ENCODE data around the gene MYOCOS. TPM values are rescaled to one million over a fixed set of nuclear protein-coding genes. Genes with fewer than 3 reads are reported as not detected.
"Not testable (repeated sequence)": the region's sequence is repeated elsewhere in the genome, so short reads cannot be mapped to it uniquely, and the experiment has no call there.

The MYOCOS gene
- polyA plus RNA-seq, 2 of the 4 experiments (the other 2 are of a cell fraction): not detected

DNA sequence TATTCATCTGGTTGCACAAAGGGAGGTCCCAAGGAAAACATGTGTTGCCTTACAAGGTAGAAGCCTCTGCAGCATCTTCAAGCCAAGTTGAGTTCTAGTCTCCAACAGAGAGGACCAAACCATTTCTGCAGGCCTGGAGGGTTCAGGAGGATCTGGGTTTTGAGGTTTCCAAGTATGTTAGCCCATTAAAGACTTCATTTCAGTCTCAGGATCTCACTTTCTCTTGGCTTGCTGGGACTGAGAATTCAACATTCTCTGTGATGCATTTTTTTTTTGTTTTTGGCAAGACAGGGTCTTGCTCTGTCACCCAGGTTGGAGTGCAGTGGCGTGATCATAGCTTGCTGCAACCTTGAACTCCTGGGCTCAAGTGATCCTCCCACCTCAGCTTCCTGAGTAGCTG lies 8.8 kb upstream of the MYOCOS start:
- Histone ChIP-seq H3K9me3 (no peaks in the 10 kb centered on the region), H3K4me1 (no peaks in the 10 kb centered on the region), H3K4me3 (no peak overlapping the region), H3K4me2 (no peak overlapping the region), H3K27ac (no peak overlapping the region)
- FAIRE-seq (no peak), ATAC-seq (no peak), DNase-seq (ENCODE audit: low read depth in 1 of 2, low spot score in 1 of 2) (no peak)
- 80% methylated on average over 1 of the region's 1 CpG for WGBS (ENCODE audit: missing lambda C conversion rate)
- POLR2A ChIA-PET: no interaction called here
- CTCF ChIA-PET: interaction anchor here (1.0 kb wide), 1 partner anchor 31 kb away, joined by 3 read pairs; no protein-coding TSS in a partner anchor
- TF ChIP-seq MAZ (IDR thresholded peaks at IDR 0.05; ENCODE audit: borderline replicate concordance, low read depth, low read length): no peak

DNA sequence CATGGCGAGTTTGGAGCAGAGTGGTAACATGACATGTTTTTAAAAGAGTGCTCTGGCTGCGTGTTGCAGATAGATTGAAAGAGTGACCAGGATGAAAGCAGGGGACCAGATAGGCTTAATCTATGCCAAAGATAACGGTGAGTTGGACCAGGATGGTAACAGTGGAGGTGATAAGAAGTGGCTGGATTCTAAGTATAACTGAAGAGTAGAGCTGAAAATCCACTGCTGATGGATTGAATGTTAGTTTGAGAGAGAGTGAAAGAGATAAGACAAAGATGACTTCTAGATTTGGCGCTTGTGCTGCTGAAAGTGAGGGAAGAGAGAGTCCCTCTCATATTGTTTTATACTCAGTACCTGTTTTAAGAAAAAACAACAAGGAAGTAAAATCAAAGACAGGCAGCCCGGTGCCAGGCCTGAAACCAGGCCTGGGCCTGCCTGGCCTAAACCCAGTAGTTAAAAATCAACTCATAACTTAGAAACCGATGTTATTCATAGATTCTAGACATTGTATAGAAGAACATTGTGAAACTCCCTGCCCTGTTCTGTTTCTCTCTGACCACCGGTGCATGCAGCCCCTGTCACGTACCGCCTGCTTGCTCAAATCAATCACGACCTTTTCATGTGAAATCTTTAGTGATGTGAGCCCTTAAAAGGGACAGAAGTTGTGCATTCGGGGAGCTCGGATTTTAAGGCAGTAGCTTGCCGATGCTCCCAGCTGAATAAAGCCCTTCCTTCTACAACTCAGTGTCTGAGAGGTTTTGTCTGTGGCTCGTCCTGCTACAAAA lies 6.7 kb upstream of the MYOCOS start:
- H3K4me1 ChIP-seq; ATAC-seq; DNase-seq (ENCODE audit: low read depth in 1 of 2, low spot score in 1 of 2); POLR2A ChIA-PET; H3K27ac ChIP-seq; H3K4me2 ChIP-seq; H3K4me3 ChIP-seq; H3K9me3 ChIP-seq; CTCF ChIA-PET; FAIRE-seq: not testable (repeated sequence)
- WGBS (ENCODE audit: missing lambda C conversion rate): 66% methylated on average over 14 of the region's 14 CpGs

DNA sequence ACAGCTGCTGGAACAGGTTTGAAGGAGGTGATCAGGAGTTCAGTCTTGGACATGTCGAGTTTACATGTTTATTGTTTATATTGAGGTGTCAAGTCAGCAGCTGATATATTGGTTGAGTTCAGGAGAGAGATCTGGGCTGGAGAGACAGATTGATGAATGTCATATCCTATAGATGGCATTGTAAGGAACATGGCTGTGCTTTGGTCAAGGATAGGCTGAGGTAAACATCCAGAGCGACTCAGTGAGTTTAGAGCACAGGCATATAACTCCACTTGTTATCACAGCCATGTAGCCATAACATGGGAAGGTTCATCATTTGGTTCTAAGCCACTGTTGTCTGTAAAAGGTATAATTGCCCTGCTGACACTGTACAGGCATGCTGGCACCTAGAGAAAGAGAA lies 5.5 kb upstream of the MYOCOS start:
- POLR2A ChIA-PET: no interaction called here
- Histone ChIP-seq H3K9me3 (no peaks in the 10 kb centered on the region), H3K4me3 (no peak overlapping the region), H3K27ac (no peak overlapping the region), H3K4me2 (no peak overlapping the region), H3K4me1 (no peaks in the 10 kb centered on the region)
- TF ChIP-seq ZFP36 (IDR thresholded peaks at IDR 0.05; ENCODE audit: borderline replicate concordance, partially characterized antibody) (no peak), NR3C1 (IDR thresholded peaks at IDR 0.05) (no peak), ZC3H11A (IDR thresholded peaks at IDR 0.05) (no peak), HEYL (CRISPR knock-in tag; IDR thresholded peaks at IDR 0.05) (no peak), EHMT2 (IDR thresholded peaks at IDR 0.05; ENCODE audit: low read depth) (no peak), EHF (CRISPR knock-in tag; IDR thresholded peaks at IDR 0.05) (no peak)
- no peak for DNase-seq (ENCODE audit: low read depth in 1 of 2, low spot score in 1 of 2)
- CTCF ChIA-PET: no interaction called here
- 49% methylated on average over 2 of the region's 2 CpGs for WGBS (ENCODE audit: missing lambda C conversion rate)
- no peak for FAIRE-seq
- no peak for ATAC-seq

DNA sequence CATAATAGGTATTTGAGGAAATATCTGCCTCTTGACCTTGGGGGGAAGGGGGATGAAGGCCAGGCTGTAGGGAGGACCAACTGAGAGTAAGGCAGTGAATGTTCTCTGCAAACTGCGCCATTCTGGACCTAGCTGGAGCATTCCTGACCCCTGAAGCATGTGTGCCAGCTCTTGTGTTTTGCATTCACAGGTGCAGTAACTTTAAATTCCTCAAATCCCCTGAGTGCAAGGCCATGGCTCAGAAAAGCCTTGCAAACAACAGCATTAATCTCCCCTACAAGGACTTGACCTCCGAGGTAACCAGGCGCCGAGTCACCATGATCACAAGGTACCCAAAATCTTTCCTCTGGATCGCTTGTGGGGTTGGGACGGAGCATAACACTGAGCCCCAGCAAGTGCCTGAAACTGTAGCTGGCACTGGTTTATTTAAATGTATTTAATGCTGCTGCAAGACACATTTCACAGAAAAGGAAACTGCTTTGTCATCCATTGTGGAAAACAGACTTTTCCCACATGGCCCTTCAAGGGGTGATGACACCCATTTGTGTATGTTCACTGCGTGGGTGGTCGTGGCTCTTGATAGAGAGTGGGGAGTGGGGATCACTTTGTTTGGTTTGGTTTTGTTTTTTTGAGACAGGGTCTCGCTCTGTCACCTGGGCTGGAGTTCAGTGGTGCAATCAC lies 1.7 kb downstream of the MYOCOS start:
- TF ChIP-seq, protein P1, sequence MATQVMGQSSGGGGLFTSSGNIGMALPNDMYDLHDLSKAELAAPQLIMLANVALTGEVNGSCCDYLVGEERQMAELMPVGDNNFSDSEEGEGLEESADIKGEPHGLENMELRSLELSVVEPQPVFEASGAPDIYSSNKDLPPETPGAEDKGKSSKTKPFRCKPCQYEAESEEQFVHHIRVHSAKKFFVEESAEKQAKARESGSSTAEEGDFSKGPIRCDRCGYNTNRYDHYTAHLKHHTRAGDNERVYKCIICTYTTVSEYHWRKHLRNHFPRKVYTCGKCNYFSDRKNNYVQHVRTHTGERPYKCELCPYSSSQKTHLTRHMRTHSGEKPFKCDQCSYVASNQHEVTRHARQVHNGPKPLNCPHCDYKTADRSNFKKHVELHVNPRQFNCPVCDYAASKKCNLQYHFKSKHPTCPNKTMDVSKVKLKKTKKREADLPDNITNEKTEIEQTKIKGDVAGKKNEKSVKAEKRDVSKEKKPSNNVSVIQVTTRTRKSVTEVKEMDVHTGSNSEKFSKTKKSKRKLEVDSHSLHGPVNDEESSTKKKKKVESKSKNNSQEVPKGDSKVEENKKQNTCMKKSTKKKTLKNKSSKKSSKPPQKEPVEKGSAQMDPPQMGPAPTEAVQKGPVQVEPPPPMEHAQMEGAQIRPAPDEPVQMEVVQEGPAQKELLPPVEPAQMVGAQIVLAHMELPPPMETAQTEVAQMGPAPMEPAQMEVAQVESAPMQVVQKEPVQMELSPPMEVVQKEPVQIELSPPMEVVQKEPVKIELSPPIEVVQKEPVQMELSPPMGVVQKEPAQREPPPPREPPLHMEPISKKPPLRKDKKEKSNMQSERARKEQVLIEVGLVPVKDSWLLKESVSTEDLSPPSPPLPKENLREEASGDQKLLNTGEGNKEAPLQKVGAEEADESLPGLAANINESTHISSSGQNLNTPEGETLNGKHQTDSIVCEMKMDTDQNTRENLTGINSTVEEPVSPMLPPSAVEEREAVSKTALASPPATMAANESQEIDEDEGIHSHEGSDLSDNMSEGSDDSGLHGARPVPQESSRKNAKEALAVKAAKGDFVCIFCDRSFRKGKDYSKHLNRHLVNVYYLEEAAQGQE (IDR thresholded peaks at IDR 0.05): no peak
- TF ChIP-seq, protein P2, sequence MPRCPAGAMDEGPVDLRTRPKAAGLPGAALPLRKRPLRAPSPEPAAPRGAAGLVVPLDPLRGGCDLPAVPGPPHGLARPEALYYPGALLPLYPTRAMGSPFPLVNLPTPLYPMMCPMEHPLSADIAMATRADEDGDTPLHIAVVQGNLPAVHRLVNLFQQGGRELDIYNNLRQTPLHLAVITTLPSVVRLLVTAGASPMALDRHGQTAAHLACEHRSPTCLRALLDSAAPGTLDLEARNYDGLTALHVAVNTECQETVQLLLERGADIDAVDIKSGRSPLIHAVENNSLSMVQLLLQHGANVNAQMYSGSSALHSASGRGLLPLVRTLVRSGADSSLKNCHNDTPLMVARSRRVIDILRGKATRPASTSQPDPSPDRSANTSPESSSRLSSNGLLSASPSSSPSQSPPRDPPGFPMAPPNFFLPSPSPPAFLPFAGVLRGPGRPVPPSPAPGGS (IDR thresholded peaks at IDR 0.05): no peak
- TF ChIP-seq HOXB13 (CRISPR knock-in tag; IDR thresholded peaks at IDR 0.05; ENCODE audit: low read depth): no peak
- TF ChIP-seq NFE2L2 (conservative IDR thresholded peaks at IDR 0.05; ENCODE audit: low read length): no peak
- TF ChIP-seq ESRRA (IDR thresholded peaks at IDR 0.05; ENCODE audit: borderline replicate concordance, low read length): no peak
- TF ChIP-seq ZFP36 (IDR thresholded peaks at IDR 0.05; ENCODE audit: borderline replicate concordance, partially characterized antibody): no peak
- no peak for TF ChIP-seq PHF8 (IDR thresholded peaks at IDR 0.05; ENCODE audit: borderline replicate concordance, low read depth)
- TF ChIP-seq, protein P3, sequence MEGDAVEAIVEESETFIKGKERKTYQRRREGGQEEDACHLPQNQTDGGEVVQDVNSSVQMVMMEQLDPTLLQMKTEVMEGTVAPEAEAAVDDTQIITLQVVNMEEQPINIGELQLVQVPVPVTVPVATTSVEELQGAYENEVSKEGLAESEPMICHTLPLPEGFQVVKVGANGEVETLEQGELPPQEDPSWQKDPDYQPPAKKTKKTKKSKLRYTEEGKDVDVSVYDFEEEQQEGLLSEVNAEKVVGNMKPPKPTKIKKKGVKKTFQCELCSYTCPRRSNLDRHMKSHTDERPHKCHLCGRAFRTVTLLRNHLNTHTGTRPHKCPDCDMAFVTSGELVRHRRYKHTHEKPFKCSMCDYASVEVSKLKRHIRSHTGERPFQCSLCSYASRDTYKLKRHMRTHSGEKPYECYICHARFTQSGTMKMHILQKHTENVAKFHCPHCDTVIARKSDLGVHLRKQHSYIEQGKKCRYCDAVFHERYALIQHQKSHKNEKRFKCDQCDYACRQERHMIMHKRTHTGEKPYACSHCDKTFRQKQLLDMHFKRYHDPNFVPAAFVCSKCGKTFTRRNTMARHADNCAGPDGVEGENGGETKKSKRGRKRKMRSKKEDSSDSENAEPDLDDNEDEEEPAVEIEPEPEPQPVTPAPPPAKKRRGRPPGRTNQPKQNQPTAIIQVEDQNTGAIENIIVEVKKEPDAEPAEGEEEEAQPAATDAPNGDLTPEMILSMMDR (IDR thresholded peaks at IDR 0.05): no peak
- TF ChIP-seq FOSL2 (IDR thresholded peaks at IDR 0.05): no peak
- no peak for TF ChIP-seq FOSL2 (CRISPR knock-in tag; IDR thresholded peaks at IDR 0.05)
- FAIRE-seq (no peak), ATAC-seq (no peak), DNase-seq (ENCODE audit: low read depth in 1 of 2, low spot score in 1 of 2) (no peak)
- H3K9me3 ChIP-seq: no peaks in the 10 kb centered on the region
- POLR2A ChIA-PET: no interaction called here
- CTCF ChIA-PET: interaction anchor here (0.6 kb wide), 1 partner anchor 776 kb away, joined by 4 read pairs; no protein-coding TSS in a partner anchor
- H3K4me2 ChIP-seq: no peak overlapping the region
- no peak overlapping the region for H3K4me3 ChIP-seq
- no peaks in the 10 kb centered on the region for H3K4me1 ChIP-seq
- H3K27ac ChIP-seq: no peak overlapping the region
- WGBS (ENCODE audit: missing lambda C conversion rate): 73% methylated on average over 9 of the region's 9 CpGs

Data from A549 (cell line).